CMK (cell line): ENCODE data around the gene EVC2.

Experiments
- DNase-seq: peaks from one replicate; pipeline ENCODE4 v3.0.0-alpha.2; 2010; ENCODE audit warnings: low read depth

Gene EVC2

DNA sequence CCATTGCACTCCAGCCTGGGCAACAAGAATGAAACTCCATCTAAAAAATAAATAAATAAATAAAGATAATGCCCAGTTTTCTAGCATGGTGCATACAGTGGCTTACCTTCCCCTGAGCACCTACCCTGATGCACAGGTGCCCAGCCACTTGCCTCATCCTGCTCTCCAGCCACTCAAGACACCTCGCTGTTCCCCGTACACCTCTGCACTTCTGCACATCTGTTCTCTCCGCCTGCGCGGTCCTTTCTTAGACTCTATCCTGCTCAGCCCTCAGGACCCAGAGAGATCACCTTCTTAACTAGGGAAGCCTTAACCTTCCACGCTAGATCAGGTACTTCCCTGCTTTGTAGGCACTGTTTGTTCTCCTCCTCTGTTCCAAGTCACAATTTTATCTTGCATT lies 5.5 kb upstream of the EVC2 start:
- no peak for DNase-seq

DNA sequence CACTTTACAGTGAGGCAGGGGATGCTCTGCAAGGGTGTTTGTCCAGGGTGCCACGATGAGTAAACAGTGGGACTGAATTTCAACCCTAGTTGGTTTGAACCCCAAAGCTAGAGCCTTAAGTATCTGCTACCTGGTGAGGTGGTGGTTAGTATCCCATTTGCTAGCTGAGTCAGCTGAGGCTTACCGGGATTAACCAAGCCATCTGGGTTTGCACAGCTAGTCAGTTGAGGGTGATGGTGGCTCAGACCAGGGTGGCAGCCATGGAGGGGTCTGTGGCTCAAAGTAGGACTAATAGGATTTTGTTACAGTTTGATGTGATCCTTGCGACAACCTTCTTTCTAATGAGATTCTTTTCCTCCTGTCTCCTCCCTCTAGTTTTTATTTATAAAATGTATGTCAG lies 4.6 kb upstream of the EVC2 start:
- DNase-seq: no peak

DNA sequence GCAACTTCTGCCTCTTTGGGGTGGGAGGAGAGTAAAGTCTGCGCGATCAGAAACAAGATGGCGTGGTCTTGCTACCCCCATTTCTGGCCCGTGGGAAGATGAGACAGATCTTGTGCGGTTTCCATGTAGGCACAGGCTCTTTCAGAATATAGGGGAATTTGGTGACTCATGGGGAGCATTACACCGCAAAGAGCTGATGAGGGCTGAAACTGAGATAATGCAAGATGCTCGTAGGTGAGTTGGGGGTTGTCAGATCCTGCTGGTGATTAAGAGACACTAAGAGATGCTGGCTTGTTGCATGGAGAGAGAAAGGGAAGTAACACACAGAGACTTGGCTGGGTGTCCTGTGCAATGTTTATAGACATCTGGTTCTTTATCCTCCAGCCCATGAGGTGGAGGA lies 4.2 kb upstream of the EVC2 start:
- no peak for DNase-seq

DNA sequence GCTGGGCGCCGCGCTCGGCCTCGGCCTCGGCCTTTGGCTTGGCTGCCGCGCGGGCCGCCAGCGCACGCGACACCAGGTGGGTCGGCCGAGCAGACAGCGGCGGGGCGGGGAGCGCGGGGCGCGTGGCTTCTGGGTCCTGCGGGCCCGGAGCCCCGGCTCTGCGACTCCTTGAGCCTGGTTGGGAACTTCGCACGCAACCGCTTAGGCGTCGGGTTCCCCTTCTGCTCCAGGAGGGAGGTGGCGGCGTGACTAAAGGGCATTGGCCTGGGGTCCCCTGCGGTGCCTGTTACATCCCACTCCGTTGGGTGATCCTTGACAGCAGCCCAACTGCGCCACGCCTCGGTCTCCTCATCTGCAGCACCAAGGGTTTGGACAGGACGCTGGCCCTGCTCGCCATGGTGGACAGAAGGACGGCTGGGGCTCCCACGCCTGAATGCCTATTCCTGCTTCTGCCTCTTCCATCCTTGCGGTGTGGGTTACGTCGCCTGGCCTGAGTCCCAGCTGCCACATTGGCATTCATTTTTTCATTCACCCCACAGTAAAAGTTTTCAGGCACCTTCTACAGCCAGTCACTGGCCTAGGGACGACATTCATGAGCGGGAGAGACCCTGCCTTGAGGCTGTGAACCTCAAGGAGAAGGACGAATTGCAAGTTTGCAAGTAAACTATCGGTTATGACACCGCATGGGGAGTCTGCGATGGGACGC lies 3.3 kb upstream of the EVC2 start:
- no peak for DNase-seq

DNA sequence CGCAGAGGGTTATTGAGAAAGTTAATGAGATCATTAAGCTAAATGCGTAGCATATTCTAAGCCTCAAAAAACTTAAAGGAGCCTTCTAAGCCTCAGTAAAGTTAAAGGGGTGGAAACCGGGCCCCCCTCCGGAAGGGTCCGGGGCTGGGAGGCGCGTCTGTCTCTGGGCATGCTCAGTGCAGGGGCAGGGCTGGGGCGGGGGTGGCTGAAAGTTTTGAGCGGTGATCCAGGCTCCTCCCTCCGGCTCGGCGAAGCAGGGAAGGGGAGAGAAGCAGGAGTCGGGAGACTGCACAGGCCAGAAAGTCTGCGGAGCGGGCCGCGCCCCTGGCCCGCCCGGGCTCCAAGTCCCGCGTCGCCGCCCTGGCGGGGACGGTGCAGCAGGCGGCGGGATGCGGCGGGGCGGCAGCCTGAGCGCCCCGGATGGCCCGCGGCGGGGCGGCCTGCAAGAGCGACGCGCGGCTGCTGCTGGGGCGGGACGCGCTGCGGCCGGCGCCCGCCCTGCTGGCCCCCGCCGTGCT lies 2.7 kb upstream of the EVC2 start, which contains the start of gene EVC:
Gene EVC, plus strand, starts transcription at position 241 of the 518 bp plus-strand sequence. Its CDS starts 180 bp downstream, at position 421.
- no peak for DNase-seq

DNA sequence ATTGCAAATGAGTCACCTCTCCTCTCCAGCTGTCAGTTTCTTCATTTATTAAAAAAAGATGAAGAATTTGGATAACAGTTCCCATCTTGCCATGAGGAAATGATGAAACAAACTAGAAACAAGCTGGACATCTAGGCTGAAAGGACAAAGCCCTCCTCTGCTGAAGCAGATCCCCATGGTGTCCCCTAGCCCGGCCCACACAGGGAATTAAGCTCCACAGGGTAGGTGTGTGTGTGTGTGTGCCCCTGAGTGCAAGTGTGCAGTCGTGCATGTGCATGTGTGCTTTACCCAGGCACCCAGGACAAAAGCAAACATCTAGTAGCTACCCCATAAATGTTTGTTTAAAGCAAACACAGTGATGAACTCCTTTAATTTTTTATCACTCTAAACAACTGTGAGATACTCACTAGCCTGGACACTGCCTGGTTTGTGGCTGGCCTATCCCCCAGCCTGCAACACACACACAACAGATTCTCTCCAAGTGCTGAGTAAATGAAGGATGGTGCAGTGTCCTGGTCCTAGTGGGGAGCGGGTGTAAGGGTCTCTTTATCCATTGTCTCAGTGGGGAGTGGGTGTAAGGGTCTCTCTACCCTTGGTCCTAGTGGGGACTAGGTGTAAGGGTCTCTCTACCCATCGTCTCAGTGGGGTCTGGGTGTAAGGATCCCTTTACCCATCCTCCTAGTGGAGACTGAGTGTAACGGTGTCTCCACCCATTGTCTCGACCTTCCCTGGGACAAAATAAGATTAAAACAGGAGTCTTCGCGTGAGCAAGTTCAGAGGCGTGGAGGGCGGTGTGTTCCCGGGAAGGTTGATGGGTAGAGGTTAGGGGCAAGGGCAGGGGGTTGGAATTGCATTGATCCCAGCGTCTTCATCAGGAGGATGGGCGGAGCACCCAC lies 2.0 kb upstream of the EVC2 start:
- DNase-seq: no peak

DNA sequence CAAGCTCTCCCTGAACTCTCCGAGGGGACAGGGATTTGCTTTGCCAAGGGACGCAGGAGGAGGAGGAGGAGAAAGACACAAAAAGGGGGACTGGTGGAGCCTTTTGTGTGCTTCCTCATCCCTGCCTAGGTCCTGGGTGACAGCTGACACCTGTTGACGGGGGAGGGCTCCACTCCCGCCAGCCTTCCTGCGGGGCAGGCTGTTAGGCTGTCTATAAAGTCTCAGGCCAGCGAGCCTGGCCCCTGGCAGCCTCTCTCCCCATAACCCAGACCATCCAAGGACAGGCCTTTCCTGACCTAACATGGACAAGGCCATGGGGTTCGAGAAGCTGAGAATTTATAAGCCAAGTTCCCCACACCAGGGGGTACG lies 832 bp upstream of the EVC2 start:
- no peak for DNase-seq

DNA sequence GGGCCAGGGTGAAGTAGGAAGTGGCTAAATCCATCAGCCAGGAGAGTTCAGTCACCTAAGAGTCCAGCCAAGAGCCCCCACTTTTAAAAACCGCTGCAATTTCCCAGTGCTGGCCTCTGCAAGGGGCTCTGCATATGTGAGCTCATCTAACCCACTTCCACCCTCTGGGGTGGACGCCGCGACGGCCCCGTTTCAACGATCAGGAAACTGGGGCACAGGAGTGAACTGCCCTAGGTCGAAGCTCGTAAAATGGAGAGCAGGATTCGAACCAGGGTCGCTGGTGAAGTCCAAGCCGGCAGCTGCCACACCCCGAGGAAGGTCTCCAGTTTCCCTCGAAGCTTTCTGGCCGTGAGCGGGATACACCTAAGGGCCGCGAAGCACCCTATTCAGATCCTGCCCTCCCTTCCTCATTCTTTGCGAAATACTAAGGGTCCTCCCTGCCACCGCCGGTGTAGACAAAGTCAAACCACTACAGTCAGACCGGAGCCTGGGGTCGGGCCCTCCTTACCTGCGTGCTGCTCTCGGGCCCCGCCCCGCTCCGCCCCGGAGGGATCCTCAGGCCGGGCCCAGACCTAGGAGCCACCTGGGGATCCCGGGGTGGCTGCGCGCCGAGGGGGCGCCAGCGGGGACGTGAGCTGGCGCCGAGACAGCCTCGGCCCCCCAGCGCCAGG lies 446 bp downstream of the EVC2 start:
- no peak for DNase-seq

DNA sequence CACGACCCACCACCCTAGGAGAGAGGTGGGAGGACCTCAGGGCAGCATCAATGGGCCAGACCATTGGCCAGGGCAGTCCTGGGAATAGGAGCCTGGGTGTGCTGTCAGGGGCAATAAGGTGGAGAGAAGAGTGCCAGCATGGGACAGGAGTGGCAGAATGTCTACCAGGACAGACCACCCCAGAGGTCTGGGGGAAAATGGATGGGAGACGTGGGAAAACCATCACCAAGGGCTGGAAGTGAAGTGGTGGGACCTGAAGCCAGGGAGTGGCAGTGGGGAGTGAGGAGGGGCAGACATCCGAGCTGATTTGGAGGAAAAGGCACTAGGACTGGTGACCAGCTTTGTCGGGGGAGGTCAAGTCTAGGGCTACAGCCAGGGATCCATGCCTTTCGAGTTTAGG lies 993 bp downstream of the EVC2 start:
- DNase-seq: no peak

DNA sequence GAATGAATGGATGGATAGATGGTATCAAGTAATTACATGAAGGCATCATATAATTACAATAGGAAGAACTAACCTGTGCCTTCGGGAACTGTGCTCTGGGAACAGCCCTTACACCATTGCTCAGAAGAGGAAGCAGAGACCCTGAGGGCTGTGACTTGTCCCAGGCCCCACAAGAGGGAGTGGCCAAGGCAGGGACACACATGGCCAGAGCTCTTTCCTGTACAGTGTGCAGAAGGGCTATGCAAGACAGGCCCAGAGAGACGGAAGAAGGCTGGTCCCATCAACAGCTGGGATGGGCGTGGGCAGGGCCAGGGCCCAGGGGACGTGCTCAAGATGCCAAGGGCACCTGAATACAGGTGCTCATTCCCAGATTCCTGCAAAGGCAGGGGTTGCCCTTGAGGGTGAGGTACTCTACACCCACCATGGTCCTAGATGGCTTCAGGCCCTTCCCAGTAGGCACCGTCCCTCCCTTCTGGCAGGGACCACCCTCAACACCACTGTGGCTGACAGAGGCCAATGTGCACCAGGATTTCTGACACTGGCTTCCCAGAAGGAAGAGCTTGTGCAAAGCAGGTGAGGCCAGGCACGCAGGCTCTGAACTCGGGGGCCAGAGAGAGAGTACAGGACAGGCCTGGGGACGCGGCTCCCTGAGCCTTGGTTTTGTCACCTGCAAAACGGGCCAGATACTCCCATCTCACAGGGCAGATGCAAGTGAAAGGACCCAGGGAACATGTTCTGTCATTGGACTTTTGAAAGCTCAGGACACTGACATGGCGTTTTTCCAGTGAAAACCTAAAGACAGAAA lies 1.7 kb downstream of the EVC2 start:
- DNase-seq: no peak

DNA sequence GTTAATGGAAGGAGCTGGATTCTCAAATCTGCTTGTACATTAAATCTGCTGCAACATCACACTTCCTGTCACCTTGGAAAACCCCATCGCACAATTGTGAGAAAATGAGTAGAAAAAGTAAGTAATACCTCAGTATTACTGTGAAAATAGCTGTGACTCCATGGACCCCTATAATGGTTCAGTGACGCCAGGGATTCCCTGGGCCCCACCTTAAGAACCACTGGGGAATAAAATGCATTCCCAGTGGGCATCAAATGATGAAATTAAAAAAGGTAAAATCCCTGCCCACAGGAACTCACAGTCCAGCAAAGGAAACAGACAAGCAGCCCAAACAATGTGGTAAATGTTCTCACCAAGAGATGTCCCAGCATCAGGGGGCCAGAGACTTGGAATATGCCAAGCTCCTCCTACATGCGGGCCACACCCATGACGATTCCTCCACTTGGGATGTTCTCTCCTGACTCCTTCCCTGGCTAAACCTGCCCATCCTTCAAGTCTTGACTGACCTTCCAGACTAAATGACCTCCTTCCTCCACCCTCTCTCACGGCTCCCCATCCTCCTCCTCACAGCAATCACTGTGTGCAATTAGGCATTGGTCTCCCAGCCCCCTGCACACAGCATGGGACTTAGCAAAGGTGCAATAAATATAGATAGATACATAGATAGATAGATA lies 2.6 kb downstream of the EVC2 start:
- no peak for DNase-seq

DNA sequence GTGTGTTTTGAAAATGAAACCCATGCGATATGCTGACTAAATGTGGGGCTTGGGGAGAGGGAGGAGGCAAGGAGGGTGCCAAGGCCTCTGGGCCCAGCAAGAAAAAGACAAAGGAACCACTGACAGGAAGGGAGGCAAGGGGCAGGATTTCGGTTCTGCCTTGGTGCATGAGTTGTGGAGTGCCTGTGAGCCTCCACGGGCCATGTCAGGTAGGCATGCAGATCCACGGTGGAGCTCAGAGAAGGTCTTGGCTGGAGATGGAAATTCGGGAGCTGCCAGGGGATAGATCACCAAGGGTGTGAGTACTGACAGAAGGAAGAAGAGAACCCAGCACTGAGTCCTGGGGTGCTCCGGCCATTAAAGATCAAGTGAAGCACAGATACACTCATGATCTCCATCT lies 4.1 kb downstream of the EVC2 start:
- DNase-seq: no peak

DNA sequence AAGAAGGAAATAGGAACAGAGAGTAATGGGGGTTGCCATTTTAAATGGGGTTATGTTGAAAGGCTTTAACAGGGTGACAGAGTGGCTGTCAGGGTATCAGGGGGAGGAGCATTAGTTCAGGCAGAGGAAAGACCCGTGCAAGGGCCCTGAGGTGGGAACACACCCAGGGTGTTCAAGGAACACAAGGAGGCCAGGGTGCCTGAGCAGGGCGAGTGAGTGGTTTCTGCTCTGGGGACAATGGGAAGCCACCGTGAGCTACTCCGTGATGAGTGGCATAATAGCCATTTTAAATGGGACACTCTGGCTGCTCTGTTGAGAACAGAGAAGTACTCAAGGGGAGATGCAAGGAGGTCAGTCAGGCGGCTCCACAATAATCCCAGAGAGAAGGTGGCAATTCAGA lies 4.5 kb downstream of the EVC2 start:
- DNase-seq: no peak

DNA sequence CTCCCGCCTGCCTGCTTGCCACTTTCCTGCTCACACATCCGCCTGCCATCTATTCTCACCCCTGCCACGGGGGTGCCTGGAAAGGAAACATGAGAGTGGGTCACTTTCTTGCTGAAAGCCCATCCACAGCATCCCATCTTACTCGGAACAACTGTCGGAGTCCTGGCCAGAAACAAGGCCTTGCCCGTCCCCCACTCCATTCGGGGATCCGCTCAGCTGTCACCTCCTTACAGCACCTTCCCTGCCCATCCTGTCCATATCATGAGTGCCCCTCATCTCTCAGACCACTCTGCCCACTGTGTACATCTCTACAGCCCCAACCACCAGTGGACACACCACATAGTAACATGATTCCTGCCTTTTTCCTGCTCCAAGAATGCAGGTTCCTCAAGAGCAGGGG lies 6.4 kb downstream of the EVC2 start:
- no peak for DNase-seq

DNA sequence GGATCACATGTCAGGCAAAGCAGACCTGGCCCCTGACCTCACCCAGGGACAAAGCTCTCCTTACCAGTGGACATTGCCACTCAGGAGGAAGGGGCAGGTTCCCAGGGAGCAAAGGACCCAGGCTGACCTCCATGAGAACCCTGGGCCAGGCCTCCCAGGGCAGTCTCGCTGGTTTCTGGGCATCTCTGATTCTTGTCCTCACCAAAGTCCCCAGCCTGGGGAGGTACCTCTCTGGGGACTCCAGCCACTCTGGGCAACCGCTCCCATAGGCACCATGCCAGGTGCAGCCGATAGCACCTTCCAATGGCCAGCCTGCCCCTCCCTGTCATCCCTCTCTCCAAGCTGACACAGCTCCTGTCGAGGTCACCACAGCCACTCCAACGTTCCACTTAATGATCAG lies 7.9 kb downstream of the EVC2 start:
- no peak for DNase-seq

DNA sequence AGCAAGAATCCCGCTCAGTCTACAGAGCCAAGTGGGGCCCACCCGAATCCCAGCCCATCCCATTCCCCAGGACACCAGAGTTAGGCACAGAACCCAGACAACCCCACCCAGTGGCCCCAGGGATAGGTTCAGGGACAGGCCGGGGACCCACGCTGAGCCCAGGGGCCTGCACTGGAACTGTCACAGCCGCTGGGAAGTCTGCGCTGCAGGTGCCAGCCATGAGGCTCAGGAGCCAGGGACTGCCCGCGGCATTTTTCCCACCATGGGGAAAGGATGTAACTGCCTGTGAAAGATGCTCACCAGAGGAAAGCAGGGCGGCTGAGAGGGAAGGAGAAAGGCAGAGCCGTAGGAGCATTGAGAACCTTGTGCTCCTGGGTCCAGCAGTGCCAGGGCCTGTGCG lies 12.0 kb downstream of the EVC2 start:
- DNase-seq: no peak

DNA sequence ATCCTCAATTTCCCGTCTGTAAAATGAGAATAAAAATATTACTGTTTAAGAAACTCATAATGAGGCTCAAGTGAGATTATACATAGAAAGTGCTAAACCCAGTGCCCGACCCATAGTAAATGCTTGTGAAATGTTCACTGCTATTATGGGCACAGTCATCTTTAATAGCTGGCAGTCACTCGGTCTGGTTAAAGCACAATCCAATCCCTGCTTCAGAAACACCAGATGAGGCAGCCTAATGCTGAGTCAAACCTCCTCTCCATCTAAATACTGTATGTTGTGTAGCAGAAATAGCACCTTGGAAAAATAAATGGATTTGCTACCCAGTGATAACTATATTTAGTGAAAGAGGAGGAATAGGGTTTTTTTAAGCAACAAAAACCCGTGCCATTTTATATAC lies 14.5 kb downstream of the EVC2 start:
- DNase-seq: no peak

DNA sequence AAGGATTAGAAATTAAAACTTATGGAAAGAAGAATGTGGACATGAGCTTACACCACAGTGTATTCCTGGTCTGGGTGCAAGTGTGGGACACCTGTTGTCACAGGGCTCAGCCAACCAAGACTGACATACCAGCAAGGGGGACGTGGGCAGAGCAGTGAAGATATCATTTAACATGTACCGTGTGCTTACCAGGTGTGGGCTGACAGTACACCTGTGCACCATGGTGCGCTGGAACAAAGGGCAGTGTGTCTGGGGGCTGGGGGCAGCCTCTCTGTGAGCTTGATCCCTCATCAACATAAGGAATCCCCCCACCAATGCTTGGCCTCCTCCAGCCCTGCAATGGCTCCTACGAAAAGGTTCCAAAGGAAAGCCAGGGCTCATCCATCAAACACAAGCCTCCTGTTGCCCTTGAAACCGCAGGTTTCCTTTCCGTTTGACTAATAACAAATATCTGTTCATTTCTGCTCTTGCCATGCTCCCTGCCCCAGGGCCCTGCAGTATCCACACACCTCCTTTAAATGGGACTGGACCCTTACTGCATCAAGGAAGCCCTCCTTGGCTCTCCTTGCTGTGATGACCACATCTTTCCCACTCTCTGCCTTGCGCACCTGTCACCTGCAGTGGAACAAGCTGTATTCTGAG lies 16.7 kb downstream of the EVC2 start:
- DNase-seq: no peak

DNA sequence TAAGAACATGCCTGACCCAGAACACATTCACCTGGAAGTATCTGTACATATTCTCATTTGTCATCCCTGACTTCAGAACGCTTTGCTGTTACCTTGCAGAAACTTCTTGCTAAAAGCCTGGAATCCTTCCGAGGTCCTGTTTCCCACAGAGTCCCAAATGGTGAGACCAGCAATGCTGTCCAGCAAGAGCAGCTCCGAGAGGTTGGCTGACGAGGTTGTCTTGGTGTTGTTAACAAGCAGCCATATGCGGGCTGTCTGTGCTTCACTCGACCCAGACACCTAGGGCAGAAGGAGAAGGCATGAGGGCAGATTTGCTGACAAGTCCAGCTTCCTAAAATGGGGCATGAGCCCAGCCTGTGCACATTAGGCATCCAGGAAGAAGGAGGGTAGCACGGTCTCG lies 19.3 kb downstream of the EVC2 start:
- DNase-seq: no peak

DNA sequence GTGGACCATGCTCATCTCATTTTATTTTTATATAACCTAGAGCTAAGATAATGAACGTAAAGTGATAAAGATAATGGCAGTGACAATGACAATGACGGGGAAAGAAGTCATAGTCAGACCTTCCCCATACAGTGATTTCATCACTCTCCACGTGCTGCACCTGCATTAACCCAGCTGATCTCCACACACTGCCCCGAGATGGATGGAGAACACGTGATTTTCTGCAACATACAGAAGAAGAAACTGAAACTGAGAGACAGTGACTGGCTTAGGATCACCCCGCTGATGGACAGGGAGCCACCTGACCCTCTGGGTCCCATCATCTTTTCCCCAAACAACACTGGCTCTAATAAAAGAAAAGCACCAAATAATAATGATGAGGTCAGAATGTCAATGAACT lies 22.0 kb downstream of the EVC2 start:
- DNase-seq: no peak

DNA sequence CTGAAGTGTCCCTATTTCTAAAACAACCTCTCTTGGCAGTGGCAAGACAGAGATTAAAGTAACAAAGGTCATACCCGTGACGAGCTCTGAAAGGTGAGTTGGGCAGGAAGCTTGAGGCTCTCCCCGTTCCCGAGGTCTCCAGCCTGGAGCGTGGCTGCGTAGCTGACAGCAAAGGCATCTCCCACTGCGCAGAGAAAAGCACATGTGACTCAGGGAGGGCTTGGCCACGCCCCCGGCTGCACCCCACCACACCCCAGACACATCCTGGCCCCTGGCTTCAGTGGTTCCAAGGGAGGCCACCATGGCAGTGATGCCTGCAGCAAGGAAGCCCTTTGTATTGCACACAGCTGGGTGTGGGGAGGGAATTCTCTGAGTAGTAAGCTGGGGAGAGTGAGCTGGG lies 23.1 kb downstream of the EVC2 start:
- DNase-seq: no peak
